K562 (cell line): ENCODE data around the gene RSF1. TPM values are rescaled to one million over a fixed set of nuclear protein-coding genes. Genes with fewer than 3 reads are reported as not detected.

Experiments
- ARHGAP35 ChIP-seq: fragments of 450-650 bp; IDR thresholded peaks from 2 replicates; pipeline ENCODE4 v1.6.1; 2018; ENCODE audit not compliant: partially characterized antibody
- CC2D1A ChIP-seq: fragments of 450-650 bp; IDR thresholded peaks from 2 replicates; pipeline ENCODE4 v1.6.1; 2017; ENCODE audit warnings: mild to moderate bottlenecking
- EP400 ChIP-seq: fragments of 450-650 bp; IDR thresholded peaks from 2 replicates; pipeline ENCODE4 v1.6.1; 2017; ENCODE audit warnings: antibody characterized with exemption, mild to moderate bottlenecking, moderate library complexity
- FOXP1 ChIP-seq: sonication (generic); formaldehyde crosslinking; IDR thresholded peaks from 2 replicates; pipeline ENCODE4 v1.8.0; 2022; ENCODE audit warnings: mild to moderate bottlenecking, missing genetic modification reagents
- JUNB ChIP-seq: fragments of 450-650 bp; formaldehyde crosslinking; conservative IDR thresholded peaks from 2 replicates; pipeline ENCODE4 v1.4.0; 2020; ENCODE audit warnings: mild to moderate bottlenecking
- MBD1 ChIP-seq: fragments of 250-450 bp; sonication (Bioruptor Pico); IDR thresholded peaks from 2 replicates; pipeline ENCODE4 v1.8.0; 2022; ENCODE audit warnings: inconsistent platforms
- NCOA4 ChIP-seq: fragments of 450-650 bp; IDR thresholded peaks from 2 replicates; pipeline ENCODE4 v1.6.1; 2018; ENCODE audit warnings: mild to moderate bottlenecking; ENCODE audit not compliant: partially characterized antibody
- NCOR1 ChIP-seq: fragments of 450-650 bp; IDR thresholded peaks from 2 replicates; pipeline ENCODE4 v1.6.1; 2016; ENCODE audit warnings: mild to moderate bottlenecking, moderate library complexity
- SMAD1 ChIP-seq: fragments of 150-350 bp; IDR thresholded peaks from 2 replicates; pipeline ENCODE4 v1.6.1; 2014; ENCODE audit warnings: low read length, low read depth; ENCODE audit not compliant: partially characterized antibody
- ZNF175 ChIP-seq: fragments of 200-800 bp; sonication (Bioruptor generic); IDR thresholded peaks from 2 replicates; pipeline ENCODE4 v1.6.1; 2016; ENCODE audit warnings: low read depth, mild to moderate bottlenecking, missing genetic modification characterization, missing compliant biosample characterization
- ZNF232 ChIP-seq: sonication (generic); formaldehyde crosslinking; IDR thresholded peaks from 2 replicates; pipeline ENCODE4 v1.8.0; 2022; ENCODE audit warnings: mild to moderate bottlenecking, missing genetic modification reagents
- ZNF445 ChIP-seq: fragments of 250-450 bp; sonication (Bioruptor Pico); IDR thresholded peaks from 2 replicates; pipeline ENCODE4 v1.4.0; 2020; ENCODE audit warnings: low read depth, mild to moderate bottlenecking, moderate library complexity
- ZNF592 ChIP-seq: fragments of 450-650 bp; IDR thresholded peaks from 2 replicates; pipeline ENCODE4 v1.6.1; 2017; ENCODE audit warnings: antibody characterized with exemption, mild to moderate bottlenecking
- ZNF76 ChIP-seq: fragments of 250-450 bp; sonication (Bioruptor Pico); IDR thresholded peaks from 2 replicates; pipeline ENCODE4 v1.4.0; 2020; ENCODE audit warnings: mild to moderate bottlenecking, moderate library complexity, borderline replicate concordance
- ZSCAN32 ChIP-seq: fragments of 450-650 bp; formaldehyde crosslinking; IDR thresholded peaks from 2 replicates; pipeline ENCODE4 v1.4.0; 2020; ENCODE audit warnings: mild to moderate bottlenecking, moderate library complexity
- polyA plus RNA-seq, 8 experiments: library from polyadenylated mRNA; depleted of rRNA in 4 of 8; stranded (reverse) in 5 of 8; unstranded in 3 of 8; fragments of >200 nt; fragmentation: Nextera tagmentation in 2 of 8; fragmentation: Illumina TruSeq in 1 of 8; extraction: Ambion mirVana in 2 of 8; extraction: Trizol in 1 of 8; gene quantifications; 2 replicates each; pipeline versions ENCODE4 v1.2.1 to v1.2.3, GENCODE V29; 2011 to 2014; ENCODE audit warnings: inconsistent platforms in 1 of 8, missing spikeins in 1 of 8
- total RNA-seq, 7 experiments: library from RNA; depleted of rRNA in 6 of 7; stranded (reverse); fragments of >200 nt in 6 of 7; fragmentation: Illumina TruSeq in 2 of 7; extraction: Trizol in 2 of 7; gene quantifications; 2 replicates each; pipeline versions ENCODE4 v1.2.1 to v1.2.3, GENCODE V29; 2011 to 2021; ENCODE audit warnings: low replicate concordance in 1 of 7
- TF ChIP-seq, protein P1 (sequence below): sonication (generic); formaldehyde crosslinking; IDR thresholded peaks from 2 replicates; pipeline ENCODE4 v1.8.1; 2023; ENCODE audit warnings: mild to moderate bottlenecking, missing genetic modification reagents

The RSF1 gene
- total and polyA plus RNA-seq, 9 of the 15 experiments (the other 6 are each of a cell fraction or from before 2014, with no cell fraction given) = 9.7 to 63.6 (median 42.8) TPM

DNA sequence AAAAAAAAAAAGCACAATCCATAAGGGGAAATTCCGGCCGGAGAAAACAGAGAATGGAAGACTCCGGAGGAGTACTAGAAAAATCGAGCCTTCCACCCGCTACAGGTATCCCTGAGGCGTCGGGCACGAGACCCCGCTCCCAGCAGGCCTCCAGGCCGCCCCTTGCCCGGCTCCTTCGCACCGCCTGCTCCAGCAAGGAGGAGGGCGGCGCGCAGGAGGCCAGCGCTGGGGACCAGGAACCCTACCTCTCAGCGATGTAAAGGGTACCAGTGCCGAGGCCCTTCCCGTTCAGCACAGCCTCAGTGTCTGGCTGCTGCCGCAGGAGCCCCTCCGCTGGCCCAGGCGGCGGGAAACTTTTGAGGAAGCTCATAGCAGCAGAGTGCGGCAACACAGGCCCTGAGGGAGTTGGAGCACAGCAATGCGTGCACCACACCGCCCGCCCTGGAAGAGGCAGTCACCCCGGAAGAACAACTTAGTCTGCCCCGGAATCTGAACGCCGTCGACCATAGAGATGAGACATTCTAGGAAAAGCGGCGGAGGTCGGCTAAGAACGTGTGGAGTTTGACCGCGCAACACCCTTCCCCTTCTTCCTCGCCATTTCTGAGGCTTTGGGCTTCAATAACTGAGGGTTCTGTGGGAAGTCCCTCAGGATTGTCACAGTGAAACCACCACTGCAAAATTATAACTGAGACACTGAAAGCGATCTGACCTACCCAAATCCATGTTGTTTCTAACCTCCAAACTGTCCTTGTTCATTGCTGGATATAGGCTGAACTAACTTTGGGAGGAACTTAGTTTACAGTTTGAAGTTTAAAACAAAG is 183.0 kb downstream of the RSF1 start, which contains the start of gene CLNS1A (continued):
- no peak for TF ChIP-seq JUNB (CRISPR knock-in tag)
- TF ChIP-seq MBD1 (CRISPR knock-in tag) = no peak
- TF ChIP-seq, protein P1, sequence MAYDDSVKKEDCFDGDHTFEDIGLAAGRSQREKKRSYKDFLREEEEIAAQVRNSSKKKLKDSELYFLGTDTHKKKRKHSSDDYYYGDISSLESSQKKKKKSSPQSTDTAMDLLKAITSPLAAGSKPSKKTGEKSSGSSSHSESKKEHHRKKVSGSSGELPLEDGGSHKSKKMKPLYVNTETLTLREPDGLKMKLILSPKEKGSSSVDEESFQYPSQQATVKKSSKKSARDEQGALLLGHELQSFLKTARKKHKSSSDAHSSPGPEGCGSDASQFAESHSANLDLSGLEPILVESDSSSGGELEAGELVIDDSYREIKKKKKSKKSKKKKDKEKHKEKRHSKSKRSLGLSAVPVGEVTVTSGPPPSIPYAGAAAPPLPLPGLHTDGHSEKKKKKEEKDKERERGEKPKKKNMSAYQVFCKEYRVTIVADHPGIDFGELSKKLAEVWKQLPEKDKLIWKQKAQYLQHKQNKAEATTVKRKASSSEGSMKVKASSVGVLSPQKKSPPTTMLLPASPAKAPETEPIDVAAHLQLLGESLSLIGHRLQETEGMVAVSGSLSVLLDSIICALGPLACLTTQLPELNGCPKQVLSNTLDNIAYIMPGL (CRISPR knock-in tag) = no peak; the same call in 1 of the 2 replicates
- TF ChIP-seq FOXP1 = peak; percentile 76; the same call in 1 of the 2 replicates
- TF ChIP-seq CC2D1A = no peak
- no peak for TF ChIP-seq ZSCAN32 (CRISPR knock-in tag)
- TF ChIP-seq NCOA4 = no peak
- TF ChIP-seq ZNF592 = peak; percentile 85
- no peak for TF ChIP-seq ARHGAP35
- TF ChIP-seq ZNF232 (CRISPR knock-in tag) = 0 out of 2 replicates have a peak, but pooled peaks have one; percentile 31
- TF ChIP-seq ZNF445 (CRISPR knock-in tag) = no peak
- no peak for TF ChIP-seq NCOR1
- TF ChIP-seq ZNF175 (CRISPR knock-in tag) = no peak
- peak; percentile 96 for TF ChIP-seq EP400
- no peak for TF ChIP-seq ZNF76 (CRISPR knock-in tag)
- TF ChIP-seq SMAD1 = peak; percentile 77
